Activated naive CD8-positive, alpha-beta T cell treated with anti-CD3 and anti-CD28 coated beads, Interleukin-2, amount 10 ng/mL, durations not matched to agents 7 days and 5 days (primary cell): ENCODE results near the gene ANAPC2. TPM values are rescaled to one million over a fixed set of nuclear protein-coding genes. Genes with fewer than 3 reads are reported as not detected.

Source experiments
- ATAC-seq: fragments of 150-1000 bp; cut with Tn5 transposase; one replicate; pipeline ENCODE4 v1.10.0; 2021; ENCODE audit warnings: low read depth, moderate library complexity
- POLR2A ChIA-PET: fragments of 350-600 bp; sonication (Branson Sonifier 250); formaldehyde crosslinking; loops from one replicate; lab custom pipeline; 2021; ENCODE audit warnings: antibody characterized with exemption; lab: Charles Lee
- DNase-seq: peaks from one replicate; pipeline ENCODE4 v3.0.0; 2021
- H3K27ac Mint-ChIP-seq: one replicate; pipeline ENCODE4 v1.8.0; 2022; ENCODE audit warnings: mild to moderate bottlenecking, mixed read lengths
- H3K27me3 Mint-ChIP-seq: one replicate; pipeline ENCODE4 v1.8.0; 2022; ENCODE audit warnings: mild to moderate bottlenecking, moderate library complexity, mixed read lengths
- H3K36me3 Mint-ChIP-seq: one replicate; pipeline ENCODE4 v1.8.0; 2021; ENCODE audit warnings: mild to moderate bottlenecking, mixed read lengths
- H3K4me1 Mint-ChIP-seq: one replicate; pipeline ENCODE4 v1.8.0; 2021; ENCODE audit warnings: mixed read lengths
- H3K4me3 Mint-ChIP-seq: one replicate; pipeline ENCODE4 v1.8.0; 2022; ENCODE audit warnings: mild to moderate bottlenecking, moderate library complexity, mixed read lengths
- H3K9me3 Mint-ChIP-seq: one replicate; pipeline ENCODE4 v1.8.0; 2021; ENCODE audit warnings: mixed read lengths
- total RNA-seq, 2 experiments: library from RNA; stranded (reverse); gene quantifications; one replicate each; pipeline ENCODE4 v1.2.3, GENCODE V29; 2021

ANAPC2 gene
- total RNA-seq, 2 experiments from 2014 or later: 84.2 to 87.8 TPM

- DNase-seq (no peak), ATAC-seq (no peak)
- Mint-ChIP-seq H3K27me3 (no peaks in the 10 kb centered on the region), H3K4me3 (no peak overlapping the region), H3K27ac (no peak overlapping the region), H3K9me3 (no peaks in the 10 kb centered on the region), H3K36me3 (peaks cover 2% of the 10 kb centered on the region), H3K4me1 (peaks cover 10% of the 10 kb centered on the region)
- POLR2A ChIA-PET: interaction anchor here (1.4 kb wide), 1 partner anchor 8 kb away, joined by 5 read pairs; the partner anchor contains the start of gene TPRN
These were observed 4.1 kb upstream of the ANAPC2 start for GRCh38 chr9:137192448-137192780.

GRCh38 chr9:137191691-137192447 is 3.5 kb upstream of the ANAPC2 start:
- Mint-ChIP-seq H3K9me3 (no peaks in the 10 kb centered on the region), H3K36me3 (peaks cover 2% of the 10 kb centered on the region), H3K27me3 (no peaks in the 10 kb centered on the region), H3K4me3 (no peak overlapping the region), H3K4me1 (peaks cover 14% of the 10 kb centered on the region), H3K27ac (no peak overlapping the region)
- DNase-seq (no peak), ATAC-seq (no peak)
- POLR2A ChIA-PET: interaction anchor here (1.4 kb wide), 1 partner anchor 9 kb away, joined by 5 read pairs; the partner anchor contains the start of gene TPRN

- POLR2A ChIA-PET: interaction anchor here (1.4 kb wide), 1 partner anchor 9 kb away, joined by 5 read pairs; the partner anchor contains the start of gene TPRN
- DNase-seq (no peak), ATAC-seq (no peak)
- Mint-ChIP-seq H3K4me3 (no peak overlapping the region), H3K27me3 (no peaks in the 10 kb centered on the region), H3K27ac (peak overlapping the region; percentile 67), H3K9me3 (no peaks in the 10 kb centered on the region), H3K36me3 (peaks cover 2% of the 10 kb centered on the region), H3K4me1 (peaks cover 16% of the 10 kb centered on the region)
These were observed 2.9 kb upstream of the ANAPC2 start for GRCh38 chr9:137191245-137191644.

- no peaks in the 10 kb centered on the region for H3K9me3 Mint-ChIP-seq
- no peaks in the 10 kb centered on the region for H3K27me3 Mint-ChIP-seq
- ATAC-seq (no peak), DNase-seq (no peak)
- peak overlapping the region; percentile 94 for H3K4me3 Mint-ChIP-seq
- H3K36me3 Mint-ChIP-seq: peaks cover 2% of the 10 kb centered on the region
- POLR2A ChIA-PET: interaction anchor here (1.7 to 3.4 kb wide), 5 partner anchors 11 to 76 kb away, joined by 4 to 42 read pairs (median 11); partner anchors contain the start of genes DPP7, NELFB, RNF208 and TPRN
- peaks cover 16% of the 10 kb centered on the region for H3K4me1 Mint-ChIP-seq
- peak overlapping the region; percentile 67 for H3K27ac Mint-ChIP-seq
These were observed 2.0 kb upstream of the ANAPC2 start for GRCh38 chr9:137190315-137190856.

- Mint-ChIP-seq H3K27ac (peak overlapping the region; percentile 95), H3K36me3 (peaks cover 2% of the 10 kb centered on the region), H3K27me3 (no peaks in the 10 kb centered on the region), H3K4me1 (peaks cover 16% of the 10 kb centered on the region), H3K9me3 (no peaks in the 10 kb centered on the region), H3K4me3 (peak overlapping the region; percentile 94)
- POLR2A ChIA-PET: interaction anchor here (0.9 to 3.7 kb wide), 19 partner anchors 10 to 212 kb away, joined by 3 to 42 read pairs (median 8); partner anchors contain the start of genes DPP7, NDOR1, NELFB and RNF208
- no peak for ATAC-seq
- DNase-seq: no peak
These were observed 1.2 kb upstream of the ANAPC2 start for GRCh38 chr9:137189297-137190295.

- no peak for DNase-seq
- Mint-ChIP-seq H3K27ac (peak overlapping the region; percentile 92), H3K4me1 (peaks cover 16% of the 10 kb centered on the region), H3K27me3 (no peaks in the 10 kb centered on the region), H3K9me3 (no peaks in the 10 kb centered on the region), H3K36me3 (peaks cover 3% of the 10 kb centered on the region), H3K4me3 (peak overlapping the region; percentile 91)
- ATAC-seq: peak; percentile 7
- POLR2A ChIA-PET: interaction anchor here (0.8 to 3.7 kb wide), 13 partner anchors 14 to 118 kb away, joined by 3 to 42 read pairs (median 11); partner anchors contain the start of genes DPP7, NDOR1, RNF208 and SAPCD2
These were observed 272 bp downstream of the ANAPC2 start for GRCh38 chr9:137188086-137188489.

- Mint-ChIP-seq H3K27me3 (no peaks in the 10 kb centered on the region), H3K36me3 (peaks cover 3% of the 10 kb centered on the region), H3K9me3 (no peaks in the 10 kb centered on the region)
These were observed 974 bp downstream of the ANAPC2 start for GRCh38 chr9:137187386-137187785.

GRCh38 chr9:137186385-137186784 is 2.0 kb downstream of the ANAPC2 start:
- Mint-ChIP-seq H3K9me3 (no peaks in the 10 kb centered on the region), H3K36me3 (peaks cover 6% of the 10 kb centered on the region), H3K27ac (peak overlapping the region; percentile 30), H3K4me3 (peak overlapping the region; percentile 91), H3K27me3 (no peaks in the 10 kb centered on the region), H3K4me1 (peaks cover 16% of the 10 kb centered on the region)
- POLR2A ChIA-PET: interaction anchor here (3.7 kb wide), 1 partner anchor 19 kb away, joined by 29 read pairs; the partner anchor contains the start of genes NDOR1 and TMEM203
- ATAC-seq: no peak
- no peak for DNase-seq

More at GRCh38 chr9:137187386-137187785, 974 bp downstream of the ANAPC2 start:
- Mint-ChIP-seq H3K27ac (peak overlapping the region; percentile 92), H3K4me3 (peak overlapping the region; percentile 91), H3K4me1 (peaks cover 16% of the 10 kb centered on the region)
- no peak for ATAC-seq
- DNase-seq: no peak
- POLR2A ChIA-PET: interaction anchor here (0.8 to 3.7 kb wide), 11 partner anchors 14 to 117 kb away, joined by 3 to 42 read pairs (median 11); partner anchors contain the start of genes DPP7, NDOR1, RNF208 and SAPCD2

- no peak overlapping the region for H3K27ac Mint-ChIP-seq
- DNase-seq (no peak), ATAC-seq (no peak)
- H3K36me3 Mint-ChIP-seq: peaks cover 6% of the 10 kb centered on the region
- no peaks in the 10 kb centered on the region for H3K27me3 Mint-ChIP-seq
- POLR2A ChIA-PET: no interaction called here
- H3K4me1 Mint-ChIP-seq: peaks cover 16% of the 10 kb centered on the region
- H3K9me3 Mint-ChIP-seq: no peaks in the 10 kb centered on the region
- no peak overlapping the region for H3K4me3 Mint-ChIP-seq
These were observed 2.4 kb downstream of the ANAPC2 start for GRCh38 chr9:137185921-137186320.

- DNase-seq (no peak), ATAC-seq (no peak)
- Mint-ChIP-seq H3K9me3 (no peaks in the 10 kb centered on the region), H3K27ac (no peak overlapping the region), H3K27me3 (no peaks in the 10 kb centered on the region), H3K4me1 (peaks cover 16% of the 10 kb centered on the region), H3K36me3 (peaks cover 6% of the 10 kb centered on the region), H3K4me3 (no peak overlapping the region)
- POLR2A ChIA-PET: no interaction called here
These were observed 3.3 kb downstream of the ANAPC2 start for GRCh38 chr9:137184881-137185660.

GRCh38 chr9:137183980-137184595 is 4.3 kb downstream of the ANAPC2 start:
- Mint-ChIP-seq H3K9me3 (no peaks in the 10 kb centered on the region), H3K27ac (no peak overlapping the region), H3K4me1 (peaks cover 11% of the 10 kb centered on the region), H3K4me3 (no peak overlapping the region), H3K36me3 (peaks cover 6% of the 10 kb centered on the region), H3K27me3 (no peaks in the 10 kb centered on the region)
- no peak for ATAC-seq
- POLR2A ChIA-PET: no interaction called here
- DNase-seq: no peak

GRCh38 chr9:137182836-137183235 is 5.5 kb downstream of the ANAPC2 start:
- ATAC-seq (no peak), DNase-seq (no peak)
- Mint-ChIP-seq H3K27ac (no peak overlapping the region), H3K4me3 (no peak overlapping the region), H3K27me3 (no peaks in the 10 kb centered on the region), H3K36me3 (peaks cover 4% of the 10 kb centered on the region), H3K9me3 (no peaks in the 10 kb centered on the region), H3K4me1 (peaks cover 9% of the 10 kb centered on the region)
- POLR2A ChIA-PET: no interaction called here
